Esophagus squamous epithelium (tissue), 4 donors: ENCODE results near the gene ZNF133.

Source experiments
- CTCF ChIP-seq, 6 experiments: fragments of 450-650 bp in 4 of 6; fragments of 200-600 bp in 2 of 6; sonication (generic) in 2 of 6; IDR thresholded peaks; one replicate each; pipeline ENCODE4 v1.5.1; 2016 to 2019; ENCODE audit warnings: antibody characterized with exemption in 6 of 6, mild to moderate bottlenecking in 4 of 6, moderate library complexity in 4 of 6
- POLR2A ChIP-seq, 4 donors: fragments of 450-650 bp; IDR thresholded peaks; one replicate each; pipeline ENCODE4 v1.6.1; 2017; ENCODE audit warnings: antibody characterized with exemption in 4 of 4, mild to moderate bottlenecking in 4 of 4, moderate library complexity in 3 of 4

- TF ChIP-seq CTCF (IDR thresholded peaks at IDR 0.05) (no peak), POLR2A (IDR thresholded peaks at IDR 0.05) (no peak)
Observed at GRCh38 chr20:18331694-18332093, 43.4 kb downstream of the ZNF133 start.
